Hippocampal formation (tissue), 2 donors: ENCODE data around the gene MLH3.

ENCODE experiments used
- DNase-seq, 2 donors: peaks; one replicate each; lab custom pipeline; 2025; lab: John Stamatoyannopoulos, UW

Gene MLH3

GRCh38 chr14:74965486-74966153 lies 85.6 kb downstream of the MLH3 start:
- DNase-seq: no peak

GRCh38 chr14:74964787-74965485 lies 86.3 kb downstream of the MLH3 start:
- no peak for DNase-seq
